Measurements from ENCODE around the gene TJP2.

The TJP2 gene

DNA sequence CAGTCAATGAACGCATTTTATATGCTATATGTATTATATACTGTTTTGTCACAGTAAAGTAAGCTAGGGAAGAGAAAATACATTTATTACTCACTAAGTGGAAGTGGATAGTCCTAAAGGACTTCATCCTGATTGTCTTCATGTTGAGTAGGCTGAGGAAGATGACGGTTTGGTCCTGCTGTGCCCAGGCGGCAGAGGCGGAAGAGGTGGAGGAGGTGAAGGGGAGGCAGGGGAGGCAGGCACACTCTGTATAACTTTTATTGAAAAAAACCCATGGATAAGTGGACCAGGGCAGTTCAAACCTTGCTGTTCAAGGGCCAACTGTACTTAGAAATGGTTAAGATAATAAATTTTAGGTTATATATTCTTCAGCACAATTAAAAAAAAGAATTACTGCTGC is 28.5 kb downstream of the TJP2 start:
- Histone ChIP-seq H3K9me3 (ENCODE audit: severe bottlenecking) (no peaks in the 10 kb centered on the region), H3K4me3 (ENCODE audit: low read depth, low read length) (no peak overlapping the region), H3K27me3 (ENCODE audit: insufficient read depth, low read depth, severe bottlenecking) (no peaks in the 10 kb centered on the region), H3K36me3 (no peaks in the 10 kb centered on the region), H3K27ac (no peak overlapping the region)
- no peak for DNase-seq
- TF ChIP-seq, protein P1, sequence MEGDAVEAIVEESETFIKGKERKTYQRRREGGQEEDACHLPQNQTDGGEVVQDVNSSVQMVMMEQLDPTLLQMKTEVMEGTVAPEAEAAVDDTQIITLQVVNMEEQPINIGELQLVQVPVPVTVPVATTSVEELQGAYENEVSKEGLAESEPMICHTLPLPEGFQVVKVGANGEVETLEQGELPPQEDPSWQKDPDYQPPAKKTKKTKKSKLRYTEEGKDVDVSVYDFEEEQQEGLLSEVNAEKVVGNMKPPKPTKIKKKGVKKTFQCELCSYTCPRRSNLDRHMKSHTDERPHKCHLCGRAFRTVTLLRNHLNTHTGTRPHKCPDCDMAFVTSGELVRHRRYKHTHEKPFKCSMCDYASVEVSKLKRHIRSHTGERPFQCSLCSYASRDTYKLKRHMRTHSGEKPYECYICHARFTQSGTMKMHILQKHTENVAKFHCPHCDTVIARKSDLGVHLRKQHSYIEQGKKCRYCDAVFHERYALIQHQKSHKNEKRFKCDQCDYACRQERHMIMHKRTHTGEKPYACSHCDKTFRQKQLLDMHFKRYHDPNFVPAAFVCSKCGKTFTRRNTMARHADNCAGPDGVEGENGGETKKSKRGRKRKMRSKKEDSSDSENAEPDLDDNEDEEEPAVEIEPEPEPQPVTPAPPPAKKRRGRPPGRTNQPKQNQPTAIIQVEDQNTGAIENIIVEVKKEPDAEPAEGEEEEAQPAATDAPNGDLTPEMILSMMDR (IDR thresholded peaks at IDR 0.05; ENCODE audit: low read depth, low read length): no peak

DNA sequence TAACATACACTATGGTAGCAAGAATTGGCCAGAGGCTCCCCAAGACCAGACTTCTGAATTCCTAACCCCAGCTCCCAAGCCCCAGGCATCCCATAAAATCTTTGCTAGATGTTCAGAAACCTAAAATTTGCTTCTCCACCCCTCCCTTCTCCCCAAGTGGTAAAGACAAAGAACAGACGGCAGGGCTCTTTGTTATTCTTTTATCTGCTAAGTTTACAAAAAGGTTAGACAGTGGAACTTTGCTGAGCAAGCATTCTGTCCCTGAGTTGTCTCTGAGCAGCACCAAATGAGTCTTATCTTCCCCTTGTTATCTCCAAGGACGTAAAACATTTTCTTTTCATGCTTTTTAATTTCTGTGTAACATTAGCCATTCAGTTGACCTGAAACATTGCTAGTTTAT is 30.2 kb downstream of the TJP2 start:
- Histone ChIP-seq H3K27ac (no peak overlapping the region), H3K4me3 (ENCODE audit: low read depth, low read length) (no peak overlapping the region), H3K9me3 (ENCODE audit: severe bottlenecking) (no peaks in the 10 kb centered on the region), H3K36me3 (no peaks in the 10 kb centered on the region), H3K27me3 (ENCODE audit: insufficient read depth, low read depth, severe bottlenecking) (no peaks in the 10 kb centered on the region)
- TF ChIP-seq, protein P1 (IDR thresholded peaks at IDR 0.05; ENCODE audit: low read depth, low read length): no peak
- DNase-seq: no peak

DNA sequence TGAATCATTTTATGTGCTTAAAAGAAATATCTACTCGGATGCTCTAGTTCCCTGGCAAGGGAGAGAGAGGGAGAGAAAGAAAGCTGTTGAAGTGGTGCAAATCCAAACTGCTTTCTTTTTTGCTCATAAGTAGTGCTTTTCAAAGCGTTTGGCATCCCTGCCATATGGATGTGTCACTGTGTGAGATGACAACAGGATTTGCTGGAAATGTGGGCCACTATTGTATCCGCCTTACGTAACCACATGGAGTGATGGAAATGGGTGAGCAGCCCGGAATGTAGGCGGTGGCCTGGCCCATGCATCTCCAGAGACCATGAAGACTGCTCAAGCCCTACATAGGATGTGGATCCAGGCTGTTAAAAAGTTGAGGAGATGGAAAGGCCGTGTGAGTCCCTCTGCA is 30.8 kb downstream of the TJP2 start:
- TF ChIP-seq, protein P1 (IDR thresholded peaks at IDR 0.05; ENCODE audit: low read depth, low read length): no peak
- no peak overlapping the region for H3K27ac ChIP-seq
- no peaks in the 10 kb centered on the region for H3K9me3 ChIP-seq (ENCODE audit: severe bottlenecking)
- H3K27me3 ChIP-seq (ENCODE audit: insufficient read depth, low read depth, severe bottlenecking): no peaks in the 10 kb centered on the region
- no peak overlapping the region for H3K4me3 ChIP-seq (ENCODE audit: low read depth, low read length)
- no peaks in the 10 kb centered on the region for H3K36me3 ChIP-seq
- DNase-seq: no peak

DNA sequence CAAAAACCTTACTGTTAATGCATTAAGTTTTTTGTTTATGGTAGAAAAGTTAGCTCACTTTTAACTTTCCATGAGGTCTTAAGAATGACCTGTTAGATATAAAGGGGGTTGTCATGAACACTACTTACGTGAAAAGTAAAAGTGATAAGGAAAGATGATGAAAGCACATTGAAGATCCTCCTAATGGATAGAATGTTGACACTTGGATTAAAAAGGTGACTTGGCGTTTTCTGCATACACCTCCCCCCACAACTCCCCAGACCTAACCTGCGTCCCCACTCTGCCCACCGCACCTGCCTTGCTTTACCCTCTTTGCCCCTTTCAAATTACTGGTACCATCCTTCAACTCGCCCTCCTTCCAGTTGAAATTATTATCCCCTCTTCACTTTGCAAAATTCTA is 32.0 kb downstream of the TJP2 start:
- TF ChIP-seq, protein P1 (IDR thresholded peaks at IDR 0.05; ENCODE audit: low read depth, low read length): no peak
- Histone ChIP-seq H3K27ac (no peak overlapping the region), H3K9me3 (ENCODE audit: severe bottlenecking) (no peaks in the 10 kb centered on the region), H3K4me3 (ENCODE audit: low read depth, low read length) (no peak overlapping the region), H3K36me3 (no peaks in the 10 kb centered on the region), H3K27me3 (ENCODE audit: insufficient read depth, low read depth, severe bottlenecking) (no peaks in the 10 kb centered on the region)
- no peak for DNase-seq

DNA sequence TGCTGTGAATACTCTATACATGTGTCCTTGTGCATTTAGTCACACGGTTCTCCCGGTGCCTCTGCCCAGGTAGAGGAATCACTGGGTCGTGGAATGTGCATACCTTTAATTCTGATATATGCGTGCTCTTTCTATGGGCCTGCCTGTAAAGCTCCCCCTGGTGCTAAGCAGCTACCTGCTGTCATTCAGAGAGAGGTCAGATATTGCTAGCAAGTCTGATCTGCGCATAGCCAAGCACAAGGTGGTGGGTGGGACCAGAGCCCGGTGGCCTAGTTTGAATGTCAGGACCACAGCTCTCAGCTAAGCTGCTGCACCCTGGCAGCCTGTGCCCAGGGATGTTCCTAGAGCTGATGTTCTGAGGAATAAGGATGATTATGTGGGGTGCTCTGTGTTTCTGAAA is 33.4 kb downstream of the TJP2 start:
- no peaks in the 10 kb centered on the region for H3K9me3 ChIP-seq (ENCODE audit: severe bottlenecking)
- H3K27me3 ChIP-seq (ENCODE audit: insufficient read depth, low read depth, severe bottlenecking): no peaks in the 10 kb centered on the region
- TF ChIP-seq, protein P1 (IDR thresholded peaks at IDR 0.05; ENCODE audit: low read depth, low read length): 0 out of 2 replicates have a peak, but pooled peaks have one; percentile 15
- no peaks in the 10 kb centered on the region for H3K36me3 ChIP-seq
- H3K27ac ChIP-seq: no peak overlapping the region
- peak; percentile 11 for DNase-seq
- H3K4me3 ChIP-seq (ENCODE audit: low read depth, low read length): no peak overlapping the region

DNA sequence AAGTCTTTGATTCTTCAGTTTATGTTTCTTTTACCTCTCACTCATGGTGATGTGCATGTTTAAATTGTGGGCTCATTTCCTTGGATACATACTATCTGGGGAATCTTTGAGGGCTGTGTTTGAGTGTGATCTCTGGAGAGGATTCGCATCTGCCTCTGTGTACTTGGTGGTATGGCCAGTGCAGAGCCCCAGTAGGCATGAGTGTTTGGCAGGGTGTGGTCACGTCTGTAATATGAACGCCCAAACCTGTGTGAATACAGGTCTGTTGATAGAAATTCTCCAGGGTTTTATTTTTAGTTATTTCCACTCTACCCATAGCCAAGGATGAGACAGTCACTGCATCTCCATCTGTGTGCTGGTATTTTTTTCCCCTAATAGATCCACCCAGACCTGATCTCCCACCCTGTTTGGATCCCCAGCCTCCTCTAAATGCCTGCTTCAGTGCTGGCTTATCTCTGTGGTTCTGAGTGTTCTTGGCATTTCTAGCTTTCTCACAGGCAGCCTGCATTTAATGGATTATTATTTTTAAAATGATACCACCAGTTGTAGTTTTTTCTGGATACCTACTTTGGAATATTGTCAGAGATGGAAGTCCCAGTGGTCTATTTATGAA is 37.5 kb downstream of the TJP2 start:
- Histone ChIP-seq H3K27ac (no peak overlapping the region), H3K9me3 (ENCODE audit: severe bottlenecking) (no peaks in the 10 kb centered on the region), H3K4me3 (ENCODE audit: low read depth, low read length) (no peak overlapping the region), H3K36me3 (no peaks in the 10 kb centered on the region), H3K27me3 (ENCODE audit: insufficient read depth, low read depth, severe bottlenecking) (no peaks in the 10 kb centered on the region)
- DNase-seq: no peak
- TF ChIP-seq, protein P1 (IDR thresholded peaks at IDR 0.05; ENCODE audit: low read depth, low read length): no peak

Measured in WERI-Rb-1 (cell line).